Hepatocyte (in vitro differentiated cells): ENCODE results near the gene OBSCN.

ENCODE experiments used
- EZH2 ChIP-seq: fragments of 200-600 bp; sonication (generic); IDR thresholded peaks from 2 replicates; pipeline ENCODE4 v1.6.1; 2016; ENCODE audit warnings: antibody characterized with exemption, mild to moderate bottlenecking, borderline replicate concordance
- EZH2phosphoT487 ChIP-seq: fragments of 200-600 bp; sonication (generic); IDR thresholded peaks from one replicate; pipeline ENCODE4 v1.6.1; 2018; ENCODE audit warnings: antibody characterized with exemption, mild to moderate bottlenecking, low read depth, moderate library complexity; ENCODE audit not compliant: unreplicated experiment, severe bottlenecking
- TF ChIP-seq, protein P1 (sequence below): fragments of 200-600 bp; sonication (generic); IDR thresholded peaks from 2 replicates; pipeline ENCODE4 v1.5.1; 2016; ENCODE audit warnings: antibody characterized with exemption, mild to moderate bottlenecking; ENCODE audit not compliant: poor library complexity

DNA sequence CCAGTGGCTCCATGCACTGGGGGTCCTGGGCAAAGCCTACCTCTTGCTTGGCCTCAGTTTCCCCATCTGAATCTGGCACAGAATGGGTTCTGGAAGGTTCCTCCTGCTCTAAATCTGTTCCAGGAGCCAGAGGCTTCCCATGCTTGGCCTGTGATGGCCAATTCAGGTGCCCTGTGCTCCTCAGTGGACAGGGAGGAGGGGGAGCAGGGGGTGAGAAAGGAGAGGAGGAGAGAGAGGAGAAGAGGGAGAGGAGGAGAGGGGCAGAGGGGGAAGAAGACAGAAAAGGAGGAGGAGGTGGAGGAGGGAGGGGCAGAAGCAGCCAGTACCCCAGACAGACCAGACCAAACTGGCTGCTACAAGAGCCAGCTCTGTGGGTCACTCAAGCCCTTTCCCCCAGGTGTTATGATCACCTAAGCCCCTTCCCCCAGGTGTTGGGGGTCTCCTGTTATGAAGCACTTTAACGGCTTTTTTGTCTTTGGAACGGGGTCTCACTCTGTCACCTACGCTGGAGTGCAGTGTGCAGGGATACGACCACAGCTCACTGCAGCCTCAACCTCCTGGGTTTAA lies 155.1 kb downstream of the OBSCN start:
- TF ChIP-seq, protein P1, sequence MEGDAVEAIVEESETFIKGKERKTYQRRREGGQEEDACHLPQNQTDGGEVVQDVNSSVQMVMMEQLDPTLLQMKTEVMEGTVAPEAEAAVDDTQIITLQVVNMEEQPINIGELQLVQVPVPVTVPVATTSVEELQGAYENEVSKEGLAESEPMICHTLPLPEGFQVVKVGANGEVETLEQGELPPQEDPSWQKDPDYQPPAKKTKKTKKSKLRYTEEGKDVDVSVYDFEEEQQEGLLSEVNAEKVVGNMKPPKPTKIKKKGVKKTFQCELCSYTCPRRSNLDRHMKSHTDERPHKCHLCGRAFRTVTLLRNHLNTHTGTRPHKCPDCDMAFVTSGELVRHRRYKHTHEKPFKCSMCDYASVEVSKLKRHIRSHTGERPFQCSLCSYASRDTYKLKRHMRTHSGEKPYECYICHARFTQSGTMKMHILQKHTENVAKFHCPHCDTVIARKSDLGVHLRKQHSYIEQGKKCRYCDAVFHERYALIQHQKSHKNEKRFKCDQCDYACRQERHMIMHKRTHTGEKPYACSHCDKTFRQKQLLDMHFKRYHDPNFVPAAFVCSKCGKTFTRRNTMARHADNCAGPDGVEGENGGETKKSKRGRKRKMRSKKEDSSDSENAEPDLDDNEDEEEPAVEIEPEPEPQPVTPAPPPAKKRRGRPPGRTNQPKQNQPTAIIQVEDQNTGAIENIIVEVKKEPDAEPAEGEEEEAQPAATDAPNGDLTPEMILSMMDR: no peak
- TF ChIP-seq EZH2 (no peak), EZH2phosphoT487 (no peak)
